ENCODE results near the gene NMNAT2.

The NMNAT2 gene

GRCh38 chr1:183288583-183288982 is 129.6 kb downstream of the NMNAT2 start:
- Histone ChIP-seq H3K4me3 (ENCODE audit: low read length) (no peak overlapping the region), H3K4me1 (ENCODE audit: low read length) (no peaks in the 10 kb centered on the region), H3K79me2 (ENCODE audit: low read length) (no peaks in the 10 kb centered on the region), H4K20me1 (ENCODE audit: insufficient read depth, low read length) (no peaks in the 10 kb centered on the region), H3K9ac (ENCODE audit: low read length) (no peak overlapping the region), H3K9me3 (ENCODE audit: insufficient read depth, low read length) (no peaks in the 10 kb centered on the region), H3K27ac (ENCODE audit: low read length) (no peak overlapping the region), H3K4me2 (ENCODE audit: low read length) (no peak overlapping the region), H2AFZ (ENCODE audit: low read depth, low read length) (no peak overlapping the region), H3K27me3 (ENCODE audit: low read depth, low read length) (peaks cover 22% of the 10 kb centered on the region), H3K36me3 (replicated peaks; ENCODE audit: low read depth, low read length) (no peaks in the 10 kb centered on the region)
- TF ChIP-seq EZH2phosphoT487 (IDR thresholded peaks at IDR 0.05; ENCODE audit: low read depth) (no peak), CTCF (IDR thresholded peaks at IDR 0.05; ENCODE audit: low read depth, low read length) (no peak)

DNA sequence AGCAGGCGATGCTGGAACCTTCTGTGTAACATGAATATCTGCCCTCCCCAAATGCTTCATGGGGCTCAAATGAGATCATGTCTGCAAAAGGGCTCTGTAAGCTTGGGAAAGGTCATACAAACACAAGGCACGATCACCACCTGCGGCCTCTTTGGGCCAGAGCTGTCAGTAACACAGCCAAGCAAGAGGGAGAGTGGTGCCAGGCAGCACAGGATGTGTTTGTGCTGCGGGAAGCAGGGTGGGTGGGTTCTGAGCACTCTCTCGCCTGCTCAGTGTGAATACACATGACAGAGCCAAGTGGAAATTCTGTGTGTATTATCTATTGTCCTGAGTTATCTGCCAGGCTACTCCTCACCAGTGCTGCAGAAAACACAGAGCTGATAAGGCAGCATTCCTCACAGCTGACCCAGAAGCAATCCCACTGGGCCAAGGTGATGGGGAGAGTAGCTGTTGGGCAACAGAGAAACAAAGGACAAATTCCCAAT is 130.9 kb downstream of the NMNAT2 start:
- H3K4me1 ChIP-seq (ENCODE audit: low read length), result no peaks in the 10 kb centered on the region
- H2AFZ ChIP-seq (ENCODE audit: low read depth, low read length), result no peak overlapping the region
- TF ChIP-seq CTCF (IDR thresholded peaks at IDR 0.05; ENCODE audit: low read depth, low read length) (no peak), EZH2phosphoT487 (IDR thresholded peaks at IDR 0.05; ENCODE audit: low read depth) (no peak)
- H3K9me3 ChIP-seq (ENCODE audit: insufficient read depth, low read length), result no peaks in the 10 kb centered on the region
- H3K27ac ChIP-seq (ENCODE audit: low read length), result no peak overlapping the region
- H4K20me1 ChIP-seq (ENCODE audit: insufficient read depth, low read length), result no peaks in the 10 kb centered on the region
- H3K27me3 ChIP-seq (ENCODE audit: low read depth, low read length), result peaks cover 29% of the 10 kb centered on the region
- no peaks in the 10 kb centered on the region for H3K36me3 ChIP-seq (replicated peaks; ENCODE audit: low read depth, low read length)
- H3K4me3 ChIP-seq (ENCODE audit: low read length), result no peak overlapping the region
- no peak overlapping the region for H3K4me2 ChIP-seq (ENCODE audit: low read length)
- H3K79me2 ChIP-seq (ENCODE audit: low read length), result no peaks in the 10 kb centered on the region
- H3K9ac ChIP-seq (ENCODE audit: low read length), result no peak overlapping the region

DNA sequence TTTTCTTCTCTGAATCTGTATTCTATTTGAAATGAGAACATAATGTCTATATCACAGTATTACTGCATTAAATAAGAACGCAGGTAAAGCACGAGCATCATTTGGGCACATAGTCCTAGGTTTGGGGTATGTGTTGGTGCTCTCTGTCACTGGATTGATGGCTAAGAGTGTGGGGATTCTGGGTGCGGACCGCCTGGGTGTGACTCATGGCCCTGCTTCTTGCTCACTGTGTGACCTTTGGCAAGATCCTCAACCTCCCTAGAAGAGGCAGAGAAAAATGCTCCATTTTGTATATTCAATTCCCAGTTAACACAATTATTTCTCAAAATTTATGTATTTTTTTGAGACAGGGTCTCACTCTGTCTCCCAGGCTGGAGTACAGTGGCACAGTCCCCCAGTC is 132.4 kb downstream of the NMNAT2 start:
- no peak overlapping the region for H3K4me2 ChIP-seq (ENCODE audit: low read length)
- no peak overlapping the region for H2AFZ ChIP-seq (ENCODE audit: low read depth, low read length)
- no peak overlapping the region for H3K9ac ChIP-seq (ENCODE audit: low read length)
- no peaks in the 10 kb centered on the region for H3K4me1 ChIP-seq (ENCODE audit: low read length)
- H3K4me3 ChIP-seq (ENCODE audit: low read length), result no peak overlapping the region
- peaks cover 32% of the 10 kb centered on the region for H3K27me3 ChIP-seq (ENCODE audit: low read depth, low read length)
- no peaks in the 10 kb centered on the region for H3K36me3 ChIP-seq (replicated peaks; ENCODE audit: low read depth, low read length)
- H3K79me2 ChIP-seq (ENCODE audit: low read length), result no peaks in the 10 kb centered on the region
- TF ChIP-seq CTCF (IDR thresholded peaks at IDR 0.05; ENCODE audit: low read depth, low read length), result no peak
- TF ChIP-seq EZH2phosphoT487 (IDR thresholded peaks at IDR 0.05; ENCODE audit: low read depth), result no peak
- H3K9me3 ChIP-seq (ENCODE audit: insufficient read depth, low read length), result no peaks in the 10 kb centered on the region
- H3K27ac ChIP-seq (ENCODE audit: low read length), result no peak overlapping the region
- H4K20me1 ChIP-seq (ENCODE audit: insufficient read depth, low read length), result no peaks in the 10 kb centered on the region

DNA sequence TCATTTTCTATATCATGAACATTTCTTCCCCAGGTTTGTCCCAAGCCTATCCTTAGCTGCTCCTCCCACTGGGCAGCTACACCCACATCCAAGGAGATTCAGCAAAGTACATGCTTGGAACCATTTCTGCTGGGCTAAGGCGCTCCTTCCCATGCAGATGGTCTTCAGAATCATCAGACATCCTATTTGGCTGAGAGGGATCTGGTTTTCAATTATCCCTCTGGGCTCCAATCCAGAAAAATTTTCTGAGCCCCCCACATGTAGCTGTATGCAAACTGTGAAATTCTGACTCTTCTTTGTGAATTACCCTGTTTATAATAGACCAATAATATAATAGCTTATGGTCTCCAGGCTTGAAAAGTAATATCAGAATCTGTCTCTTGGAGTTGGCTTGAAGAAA is 132.9 kb downstream of the NMNAT2 start:
- H3K79me2 ChIP-seq (ENCODE audit: low read length), result no peaks in the 10 kb centered on the region
- H4K20me1 ChIP-seq (ENCODE audit: insufficient read depth, low read length), result no peaks in the 10 kb centered on the region
- H3K27me3 ChIP-seq (ENCODE audit: low read depth, low read length), result peaks cover 32% of the 10 kb centered on the region
- no peak overlapping the region for H3K27ac ChIP-seq (ENCODE audit: low read length)
- H3K36me3 ChIP-seq (replicated peaks; ENCODE audit: low read depth, low read length), result no peaks in the 10 kb centered on the region
- H3K4me2 ChIP-seq (ENCODE audit: low read length), result no peak overlapping the region
- no peak overlapping the region for H3K9ac ChIP-seq (ENCODE audit: low read length)
- H2AFZ ChIP-seq (ENCODE audit: low read depth, low read length), result no peak overlapping the region
- no peak for TF ChIP-seq EZH2phosphoT487 (IDR thresholded peaks at IDR 0.05; ENCODE audit: low read depth)
- no peak for TF ChIP-seq CTCF (IDR thresholded peaks at IDR 0.05; ENCODE audit: low read depth, low read length)
- no peaks in the 10 kb centered on the region for H3K9me3 ChIP-seq (ENCODE audit: insufficient read depth, low read length)
- H3K4me3 ChIP-seq (ENCODE audit: low read length), result no peak overlapping the region
- H3K4me1 ChIP-seq (ENCODE audit: low read length), result no peaks in the 10 kb centered on the region

All from OCI-LY3 (cell line).